BE2C (cell line): Measurements from ENCODE around the gene MECR.
"Not testable (repeated sequence)": the region's sequence is repeated elsewhere in the genome, so short reads cannot be mapped to it uniquely, and the experiment has no call there.

Experiments used
- DNase-seq: peaks from one replicate; pipeline ENCODE4 v3.0.0-alpha.2; 2020
- H3K27me3 ChIP-seq: fragments of 250-450 bp; sonication (Bioruptor Pico); 2 replicates; pipeline ENCODE4 v1.5.1; 2020; ENCODE audit warnings: mild to moderate bottlenecking
- H3K36me3 ChIP-seq: fragments of 250-450 bp; sonication (Bioruptor Pico); 2 replicates; pipeline ENCODE4 v1.5.1; 2020; ENCODE audit warnings: mild to moderate bottlenecking
- H3K4me1 ChIP-seq: fragments of 250-450 bp; sonication (Bioruptor Pico); 2 replicates; pipeline ENCODE4 v1.5.1; 2020
- H3K4me3 ChIP-seq: 2 replicates; pipeline ENCODE4 v1.5.1; 2011; ENCODE audit warnings: low read depth, low read length
- H3K9me3 ChIP-seq: fragments of 250-450 bp; sonication (Bioruptor Pico); 2 replicates; pipeline ENCODE4 v1.5.1; 2020
- TF ChIP-seq, protein P1 (sequence below): IDR thresholded peaks from 2 replicates; pipeline ENCODE4 v1.5.1; 2012; ENCODE audit warnings: mild to moderate bottlenecking, low read depth, low read length

Gene MECR

DNA sequence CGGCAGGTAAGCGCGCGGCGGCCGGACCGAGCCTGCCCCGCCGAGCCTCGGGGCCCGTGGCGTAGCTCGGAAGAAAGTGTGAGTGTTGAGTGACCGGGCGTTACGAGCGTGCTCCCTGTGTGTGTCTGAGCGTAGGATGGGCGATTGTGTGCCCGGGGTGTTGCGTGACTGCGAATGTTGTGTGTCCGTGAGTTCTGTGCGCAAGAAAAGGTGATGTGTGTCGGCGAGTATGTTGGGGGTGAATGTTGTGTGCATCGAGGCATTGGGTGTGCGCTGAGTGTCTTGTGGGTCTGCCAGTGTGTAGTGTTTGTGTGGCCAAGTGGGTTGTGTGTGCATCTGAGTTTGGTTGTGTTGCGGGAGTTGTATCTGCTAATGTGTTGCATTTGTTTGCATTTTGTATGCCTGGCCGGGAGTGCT lies 6.0 kb upstream of the MECR start:
- Histone ChIP-seq H3K36me3 (no peaks in the 10 kb centered on the region), H3K4me1 (peaks cover 3% of the 10 kb centered on the region; the same call in 1 of the 2 replicates), H3K4me3 (peak overlapping the region; percentile 90), H3K9me3 (no peaks in the 10 kb centered on the region), H3K27me3 (no peaks in the 10 kb centered on the region)
- TF ChIP-seq, protein P1, sequence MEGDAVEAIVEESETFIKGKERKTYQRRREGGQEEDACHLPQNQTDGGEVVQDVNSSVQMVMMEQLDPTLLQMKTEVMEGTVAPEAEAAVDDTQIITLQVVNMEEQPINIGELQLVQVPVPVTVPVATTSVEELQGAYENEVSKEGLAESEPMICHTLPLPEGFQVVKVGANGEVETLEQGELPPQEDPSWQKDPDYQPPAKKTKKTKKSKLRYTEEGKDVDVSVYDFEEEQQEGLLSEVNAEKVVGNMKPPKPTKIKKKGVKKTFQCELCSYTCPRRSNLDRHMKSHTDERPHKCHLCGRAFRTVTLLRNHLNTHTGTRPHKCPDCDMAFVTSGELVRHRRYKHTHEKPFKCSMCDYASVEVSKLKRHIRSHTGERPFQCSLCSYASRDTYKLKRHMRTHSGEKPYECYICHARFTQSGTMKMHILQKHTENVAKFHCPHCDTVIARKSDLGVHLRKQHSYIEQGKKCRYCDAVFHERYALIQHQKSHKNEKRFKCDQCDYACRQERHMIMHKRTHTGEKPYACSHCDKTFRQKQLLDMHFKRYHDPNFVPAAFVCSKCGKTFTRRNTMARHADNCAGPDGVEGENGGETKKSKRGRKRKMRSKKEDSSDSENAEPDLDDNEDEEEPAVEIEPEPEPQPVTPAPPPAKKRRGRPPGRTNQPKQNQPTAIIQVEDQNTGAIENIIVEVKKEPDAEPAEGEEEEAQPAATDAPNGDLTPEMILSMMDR = no peak
- peak; percentile 11 for DNase-seq

DNA sequence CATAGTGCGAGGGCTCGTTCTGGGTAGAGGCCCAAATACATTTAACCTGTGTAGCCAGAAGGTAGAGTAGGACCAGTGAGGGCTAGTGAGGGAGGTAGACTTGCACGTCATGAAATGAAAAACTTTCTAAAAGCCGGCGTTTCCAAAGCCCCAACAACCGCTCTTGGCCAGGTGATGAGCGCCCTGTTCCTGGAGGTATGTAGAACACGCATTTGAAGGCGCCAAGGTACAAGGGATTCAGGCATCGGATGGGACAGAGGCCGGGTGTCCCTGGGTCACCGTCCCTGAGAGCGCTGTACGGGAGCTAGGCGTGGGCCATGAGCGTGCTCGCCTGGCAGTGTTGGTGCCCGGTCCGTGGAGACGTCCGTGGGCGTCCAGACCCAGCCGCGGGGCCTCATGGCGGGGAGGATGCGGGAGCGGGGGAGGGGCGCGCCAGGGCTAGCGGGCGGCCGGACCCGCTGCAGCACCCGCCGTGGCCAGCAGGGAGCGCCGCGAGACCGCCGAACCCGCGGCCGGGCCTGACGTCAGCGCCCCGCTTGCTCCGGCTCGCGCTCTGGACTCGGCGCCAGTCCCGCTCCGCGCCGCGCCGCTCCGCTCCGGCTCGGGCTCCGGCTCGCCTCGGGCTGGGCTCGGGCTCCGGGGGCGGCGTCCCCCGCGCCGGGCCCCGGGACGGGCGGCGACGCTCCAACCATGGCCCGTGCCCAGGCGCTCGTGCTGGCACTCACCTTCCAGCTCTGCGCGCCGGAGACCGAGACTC lies 5.4 kb upstream of the MECR start, which contains the start of gene PTPRU:
TSS of gene PTPRU (plus strand) at position 568 of the 757 bp plus-strand sequence. CDS start at position 691, 123 bp downstream.
- Histone ChIP-seq H3K27me3 (no peaks in the 10 kb centered on the region), H3K9me3 (no peaks in the 10 kb centered on the region), H3K4me1 (peaks cover 3% of the 10 kb centered on the region; the same call in 1 of the 2 replicates), H3K36me3 (no peaks in the 10 kb centered on the region), H3K4me3 (peak within 1 kb of the TSS; percentile 90)
- TF ChIP-seq, protein P1 = peak; percentile 16; the same call in 1 of the 2 replicates
- DNase-seq = peak; percentile 77

DNA sequence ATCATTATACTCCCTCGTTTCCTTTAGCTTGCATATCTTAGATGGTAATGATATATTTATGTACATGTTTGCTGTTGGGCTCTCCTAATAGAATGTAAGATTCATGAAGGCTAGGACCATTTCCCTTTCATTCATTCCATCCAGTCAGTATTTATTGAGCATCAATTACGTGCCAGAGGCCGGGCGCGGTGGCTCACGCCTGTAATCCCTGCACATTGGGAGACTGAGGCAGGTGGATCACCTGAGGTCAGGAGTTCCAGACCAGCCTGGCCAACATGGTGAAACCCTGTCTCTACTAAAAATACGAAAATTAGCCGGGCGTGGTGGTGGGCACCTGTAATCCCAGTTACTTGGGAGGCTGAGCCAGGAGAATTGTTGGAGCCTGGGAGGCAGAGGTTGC lies 4.1 kb upstream of the MECR start:
- not testable (repeated sequence) for H3K9me3 ChIP-seq

DNA sequence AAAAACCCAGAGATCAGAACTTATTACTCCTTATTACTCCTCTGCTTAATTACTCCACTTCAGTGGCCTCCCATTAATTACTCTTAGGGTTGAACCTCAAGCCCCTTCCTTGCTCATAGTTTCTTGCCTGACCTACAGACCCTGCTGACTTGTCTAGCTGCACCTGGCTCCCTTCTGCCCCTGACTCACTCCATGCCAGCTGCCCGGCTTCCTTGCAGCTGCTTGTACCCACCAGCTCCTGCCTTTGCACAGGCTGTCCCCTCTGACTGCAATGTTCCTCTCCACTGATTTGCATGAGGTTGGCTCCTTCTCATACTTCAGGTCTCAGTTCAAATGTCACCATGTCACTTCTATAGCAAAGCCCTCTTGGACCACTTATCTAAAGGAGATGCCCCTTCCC lies 3.7 kb upstream of the MECR start:
- Histone ChIP-seq H3K36me3 (no peaks in the 10 kb centered on the region), H3K9me3 (no peaks in the 10 kb centered on the region), H3K4me1 (peaks cover 3% of the 10 kb centered on the region; the same call in 1 of the 2 replicates), H3K4me3 (no peak overlapping the region), H3K27me3 (no peaks in the 10 kb centered on the region)
- TF ChIP-seq, protein P1 = no peak
- no peak for DNase-seq

More for the DNA sequence above, 4.1 kb upstream of the MECR start:
- not testable (repeated sequence) for H3K27me3 ChIP-seq, H3K36me3 ChIP-seq, DNase-seq, H3K4me1 ChIP-seq, H3K4me3 ChIP-seq

DNA sequence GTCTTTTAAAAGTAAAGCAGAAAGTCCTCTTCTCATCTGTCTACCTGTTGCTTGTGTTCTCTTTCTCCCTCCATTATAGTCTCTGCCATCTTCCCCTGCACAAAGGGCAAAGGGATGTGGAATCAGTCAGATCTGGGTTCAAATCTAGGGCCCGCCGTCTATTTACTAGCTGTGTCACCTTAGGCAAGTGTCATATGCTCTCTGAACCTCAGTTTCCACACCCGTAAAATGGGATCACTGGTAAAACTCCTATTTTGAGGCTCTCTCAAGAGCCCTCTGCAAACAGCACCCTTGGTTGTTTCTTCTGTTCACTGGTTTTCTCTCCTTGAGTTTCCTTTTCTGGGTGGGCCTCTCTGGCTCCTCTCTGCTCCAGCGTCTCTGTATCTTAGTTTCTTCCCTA lies 3.0 kb upstream of the MECR start:
- no peak for DNase-seq
- Histone ChIP-seq H3K36me3 (no peaks in the 10 kb centered on the region), H3K9me3 (no peaks in the 10 kb centered on the region), H3K4me3 (no peak overlapping the region), H3K27me3 (no peaks in the 10 kb centered on the region), H3K4me1 (peaks cover 2% of the 10 kb centered on the region; the same call in 1 of the 2 replicates)
- TF ChIP-seq, protein P1 = no peak

DNA sequence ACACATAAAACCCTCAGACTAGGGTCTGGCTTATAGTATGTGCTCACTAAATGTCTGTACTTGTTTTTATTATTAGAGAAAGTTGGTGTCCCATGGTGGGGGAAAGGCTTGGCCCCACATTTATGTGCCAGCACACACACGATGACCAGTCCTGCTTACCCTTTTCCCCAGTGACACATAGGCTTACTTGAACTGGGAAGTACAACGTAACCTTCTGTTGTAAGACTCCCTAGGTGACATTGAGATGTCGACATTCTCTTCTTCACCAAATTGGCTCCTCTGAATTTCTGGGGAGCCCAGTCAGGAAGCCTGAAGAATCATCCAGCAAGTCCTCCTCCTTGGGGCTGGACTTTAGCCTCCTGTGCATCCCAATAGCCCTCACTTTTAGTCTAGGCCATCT lies 1.7 kb upstream of the MECR start:
- H3K27me3 ChIP-seq = no peaks in the 10 kb centered on the region
- no peak overlapping the region for H3K4me3 ChIP-seq
- no peaks in the 10 kb centered on the region for H3K36me3 ChIP-seq
- H3K4me1 ChIP-seq = no peaks in the 10 kb centered on the region
- no peaks in the 10 kb centered on the region for H3K9me3 ChIP-seq
- TF ChIP-seq, protein P1 = no peak
- DNase-seq = no peak
